DMS 273 treated with DMSO at 0.1 percent for 48 hours (cell line): ENCODE measurements around the gene MRGPRF.

Source experiments
- DNase-seq: peaks from one replicate; lab custom pipeline; 2025; lab: John Stamatoyannopoulos, UW

MRGPRF gene, protein sequence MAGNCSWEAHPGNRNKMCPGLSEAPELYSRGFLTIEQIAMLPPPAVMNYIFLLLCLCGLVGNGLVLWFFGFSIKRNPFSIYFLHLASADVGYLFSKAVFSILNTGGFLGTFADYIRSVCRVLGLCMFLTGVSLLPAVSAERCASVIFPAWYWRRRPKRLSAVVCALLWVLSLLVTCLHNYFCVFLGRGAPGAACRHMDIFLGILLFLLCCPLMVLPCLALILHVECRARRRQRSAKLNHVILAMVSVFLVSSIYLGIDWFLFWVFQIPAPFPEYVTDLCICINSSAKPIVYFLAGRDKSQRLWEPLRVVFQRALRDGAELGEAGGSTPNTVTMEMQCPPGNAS

DNA sequence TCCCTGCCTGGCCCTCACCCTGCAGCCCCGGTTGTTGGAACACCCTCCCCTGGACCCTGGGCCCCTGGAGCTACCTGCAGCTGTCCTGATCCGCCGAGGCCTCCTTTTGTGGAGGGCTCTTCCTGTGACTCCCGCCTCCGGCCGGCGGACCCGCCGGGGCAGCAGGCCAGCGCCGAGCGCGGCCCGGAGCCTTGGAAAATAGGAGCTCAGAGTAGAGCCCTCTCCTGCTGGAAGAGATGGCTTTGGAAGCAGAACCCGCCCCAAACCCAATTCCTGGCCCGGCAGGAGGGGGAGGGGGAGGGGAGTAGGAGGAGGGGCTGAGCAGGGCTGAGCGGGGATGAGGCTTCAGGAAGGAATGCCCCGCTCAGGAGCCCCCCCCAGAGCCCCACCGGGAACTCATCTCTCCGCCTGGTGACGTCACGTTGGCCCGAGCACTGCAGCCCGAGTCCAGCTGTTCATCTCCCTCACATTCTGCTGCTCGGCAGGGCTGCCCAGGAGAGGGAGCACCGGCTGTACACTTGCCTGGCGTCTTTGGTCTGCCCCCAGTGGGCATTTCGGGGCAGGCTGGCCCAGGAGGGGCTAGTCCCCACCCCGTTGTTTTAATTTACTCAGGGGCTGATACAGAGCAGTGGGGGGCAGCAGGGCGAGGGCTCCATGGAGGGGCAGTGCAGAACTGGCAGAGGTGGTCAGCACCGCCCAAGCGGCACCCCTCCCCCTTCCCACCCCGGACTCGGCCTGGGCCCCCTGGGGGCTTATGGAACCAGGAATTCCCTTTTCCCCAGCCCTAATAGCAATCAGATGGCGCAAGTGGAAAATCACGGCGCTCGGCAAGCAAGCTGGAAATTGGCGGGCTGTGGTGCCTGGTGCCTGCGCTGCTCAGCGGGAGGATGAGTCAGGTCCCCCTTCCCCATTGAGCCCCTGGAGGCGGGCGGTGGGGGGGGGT lies at the start of gene MRGPRF:
MRGPRF (minus strand) TSS at position 238 of the 943 bp plus-strand sequence. CDS start 3,345 bp downstream, outside the sequence.
- no peak for DNase-seq

DNA sequence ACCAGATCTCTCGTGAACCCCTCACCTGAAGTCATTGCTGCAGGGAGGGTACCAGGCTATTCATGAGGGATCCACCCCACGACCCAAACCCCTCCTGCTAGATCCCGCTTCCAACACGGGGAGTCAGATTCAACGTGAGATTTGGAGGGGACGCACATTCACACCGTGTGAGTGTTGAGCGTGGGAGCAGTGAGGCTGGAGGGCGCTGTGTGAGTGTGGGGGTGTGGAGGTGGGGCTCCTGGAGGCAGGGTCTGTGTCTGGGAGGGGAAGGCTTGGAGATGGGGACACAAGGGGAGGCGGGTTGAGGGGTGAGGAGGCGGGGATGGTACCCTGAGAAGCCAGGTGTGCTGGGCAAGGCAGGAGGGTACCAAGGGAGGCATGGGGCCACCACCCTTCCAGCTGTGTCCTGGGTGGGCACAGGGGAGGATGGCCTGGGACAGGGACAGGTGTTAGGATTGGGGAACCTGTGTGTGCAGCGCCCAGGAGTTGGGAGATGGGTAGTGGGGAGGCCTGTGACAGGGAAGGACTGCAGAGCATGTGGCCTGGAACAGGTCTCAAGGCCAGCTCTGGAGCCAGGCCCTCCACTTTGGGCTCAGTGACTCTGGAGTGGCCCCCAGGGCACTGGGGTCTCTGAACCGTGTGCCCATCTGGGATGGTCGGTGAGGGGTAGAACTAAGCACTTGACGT lies 49.3 kb upstream of the MRGPRF start:
- no peak for DNase-seq

DNA sequence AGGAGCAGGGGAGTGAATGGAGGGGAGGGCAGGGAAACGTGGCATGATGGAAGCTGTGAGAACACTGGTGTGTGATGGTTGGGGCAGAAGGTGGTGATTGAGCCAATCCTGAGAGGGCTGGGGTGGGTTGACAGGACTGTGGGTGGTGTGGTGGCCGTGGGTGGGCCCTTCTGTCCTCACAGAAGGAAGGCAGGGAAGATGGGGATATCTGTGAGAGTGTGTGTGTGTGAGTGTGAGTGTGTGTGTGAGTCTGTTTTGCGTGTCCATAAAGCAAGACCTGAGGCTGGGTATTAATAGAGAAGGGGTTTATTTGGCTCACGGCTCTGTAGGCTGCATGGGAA lies 48.6 kb upstream of the MRGPRF start:
- no peak for DNase-seq

DNA sequence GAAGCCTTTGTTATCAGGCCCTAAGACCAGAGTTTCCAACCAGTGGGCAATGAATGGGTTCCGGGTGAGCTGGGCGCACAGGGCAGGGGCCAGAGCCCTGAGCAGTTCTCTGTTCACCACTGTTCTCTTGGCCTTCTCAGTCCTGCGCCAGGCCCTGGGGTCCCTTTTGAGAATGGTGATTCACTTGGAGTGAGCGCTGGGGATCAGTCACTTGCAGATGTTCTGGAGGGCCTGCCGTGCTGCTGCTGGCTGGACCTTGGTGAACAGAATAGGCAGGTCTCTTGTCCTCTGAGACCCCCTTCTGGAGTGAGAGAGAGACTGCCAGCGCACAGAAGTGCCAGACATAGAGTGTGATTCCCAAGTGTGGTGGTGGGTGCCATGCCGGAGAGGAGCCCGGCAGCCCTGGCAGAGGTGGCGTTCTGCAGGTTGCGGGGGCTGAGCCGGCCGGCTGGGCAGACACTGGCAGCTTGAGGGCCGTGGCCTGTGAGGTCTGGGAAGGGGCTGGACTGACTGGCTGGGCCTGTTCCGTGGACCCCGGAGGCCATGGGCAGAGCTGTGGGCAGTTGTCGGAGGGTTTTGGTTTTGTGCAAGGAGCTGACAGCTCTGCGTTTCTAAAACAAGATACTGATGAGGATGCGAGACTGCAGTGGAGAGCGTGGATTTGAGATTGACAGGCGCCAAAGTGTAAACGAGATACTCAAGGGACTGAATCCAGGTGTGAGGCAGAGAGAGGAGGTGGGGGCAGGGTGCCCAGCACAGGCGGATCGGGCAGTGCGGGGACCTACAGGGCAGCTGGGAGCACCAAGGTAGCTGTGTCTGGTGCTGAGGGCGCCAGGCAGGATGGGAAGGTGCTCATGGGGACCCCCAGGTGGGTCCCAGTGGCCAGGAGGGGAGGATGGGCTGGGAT lies 48.0 kb upstream of the MRGPRF start:
- DNase-seq, result no peak

DNA sequence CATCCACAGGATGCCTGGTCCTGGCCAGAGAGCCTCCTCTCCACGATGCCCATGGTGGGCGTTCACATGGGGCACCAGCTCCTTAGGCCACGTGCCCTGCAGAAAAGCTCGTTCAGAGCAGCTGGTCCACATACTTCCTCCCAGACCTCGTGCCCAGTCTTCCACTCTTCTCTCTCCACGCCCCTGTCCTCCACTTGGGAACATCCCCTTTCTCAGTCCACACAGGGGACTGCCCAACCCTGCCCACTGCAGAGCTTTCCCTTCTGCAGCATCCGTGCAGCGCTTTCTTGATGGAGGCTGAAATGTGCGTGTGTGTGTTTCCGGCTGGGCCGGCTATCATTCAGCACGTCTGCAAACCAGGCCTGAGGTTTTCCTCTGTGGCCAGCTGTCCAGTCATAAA lies 46.9 kb upstream of the MRGPRF start:
- no peak for DNase-seq

DNA sequence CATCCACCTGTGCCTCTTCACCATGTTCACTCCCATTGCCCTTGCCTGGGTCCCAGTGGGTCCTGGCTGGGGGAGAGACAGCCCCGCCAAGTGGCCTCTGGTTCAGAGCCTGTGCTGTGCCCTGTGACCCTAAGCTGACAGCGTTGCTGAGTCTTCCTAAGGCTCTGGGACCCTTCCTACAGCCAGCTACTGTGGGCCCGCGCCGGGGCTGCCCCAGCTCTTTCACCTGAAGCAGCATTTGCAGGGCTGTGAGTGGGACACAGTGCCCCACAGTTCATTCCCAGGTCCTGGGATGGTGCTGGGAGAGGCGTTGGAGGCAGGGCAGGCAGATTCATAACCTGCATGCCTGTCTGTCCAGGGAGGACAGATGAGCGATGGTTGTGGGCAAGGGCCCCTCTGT lies 46.4 kb upstream of the MRGPRF start:
- DNase-seq, result no peak

DNA sequence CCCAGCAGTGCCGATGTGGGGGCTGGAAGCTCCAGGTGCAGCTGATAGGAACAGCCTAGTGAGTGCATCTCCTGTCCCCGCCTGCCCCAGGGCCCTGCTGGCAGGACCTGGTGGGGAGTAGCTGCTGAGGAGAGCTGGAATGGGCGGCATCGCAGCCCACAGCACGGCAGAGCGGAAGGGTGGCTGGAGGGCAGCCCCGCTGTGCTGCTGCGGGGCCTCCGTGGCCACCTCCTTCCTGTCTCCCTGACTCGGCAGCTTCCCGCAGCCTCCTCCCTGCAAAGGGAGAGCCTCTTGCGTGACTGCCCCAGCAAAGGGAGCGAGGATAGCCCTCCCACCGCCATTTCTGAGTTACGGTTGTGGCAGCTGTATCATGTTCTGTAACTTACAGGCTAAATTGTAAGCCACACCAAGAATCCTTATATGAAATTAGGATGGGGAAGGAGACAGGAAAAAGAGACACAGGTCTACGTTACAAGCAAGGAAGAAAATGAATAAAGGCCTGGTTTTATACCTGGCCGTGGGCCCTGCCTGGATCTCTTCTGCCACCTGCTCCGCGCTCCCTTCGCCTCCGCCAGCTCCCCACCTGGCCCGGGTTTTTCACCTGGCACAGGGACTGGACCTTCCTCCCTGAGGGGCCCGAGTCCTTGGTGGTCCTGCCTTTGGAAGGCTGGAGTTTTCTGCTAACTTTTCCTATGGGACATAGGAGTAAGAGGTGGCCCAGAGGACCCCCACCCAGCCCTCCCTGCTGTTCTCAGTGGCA lies 45.6 kb upstream of the MRGPRF start:
- DNase-seq, result no peak

DNA sequence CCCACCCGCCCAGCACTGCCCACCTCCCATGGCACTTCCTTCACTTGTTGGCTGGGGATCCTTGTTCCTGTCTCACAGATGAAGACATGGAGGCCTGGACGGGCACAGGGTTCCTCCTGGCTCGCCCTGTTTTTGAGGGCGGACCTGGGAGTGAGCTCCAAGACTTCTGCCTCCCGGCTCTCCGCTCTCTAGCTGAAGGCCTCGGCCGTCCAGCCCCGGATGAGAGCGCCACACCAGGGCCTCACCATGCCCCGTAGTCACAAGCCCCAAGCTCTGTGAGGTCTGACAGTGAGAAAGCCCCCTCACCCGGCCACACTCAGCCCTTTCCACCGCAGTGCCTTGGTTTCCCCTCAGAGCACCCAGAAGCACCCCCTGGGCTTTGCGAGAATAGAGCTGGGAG lies 44.8 kb upstream of the MRGPRF start:
- no peak for DNase-seq

DNA sequence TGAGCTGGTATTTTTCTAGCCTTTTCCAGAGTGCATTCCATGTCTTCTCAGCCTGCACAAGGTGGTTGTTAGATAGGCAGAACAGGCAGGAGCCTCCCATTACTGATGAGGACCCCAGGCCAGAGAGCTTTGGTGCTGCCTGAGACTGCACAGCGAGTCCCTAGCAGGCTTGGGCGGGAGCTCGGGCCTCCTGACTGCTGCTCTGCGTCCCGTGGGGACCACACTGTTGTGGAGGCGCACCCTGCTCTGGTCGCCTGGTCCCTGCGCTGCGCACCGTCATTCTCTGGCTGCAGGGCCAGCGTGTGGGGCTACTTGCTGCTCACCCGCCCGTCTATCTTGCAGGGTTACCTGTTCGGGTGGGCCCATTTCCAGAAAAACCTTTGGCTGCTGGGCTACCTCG lies 44.2 kb upstream of the MRGPRF start:
- DNase-seq, result no peak

DNA sequence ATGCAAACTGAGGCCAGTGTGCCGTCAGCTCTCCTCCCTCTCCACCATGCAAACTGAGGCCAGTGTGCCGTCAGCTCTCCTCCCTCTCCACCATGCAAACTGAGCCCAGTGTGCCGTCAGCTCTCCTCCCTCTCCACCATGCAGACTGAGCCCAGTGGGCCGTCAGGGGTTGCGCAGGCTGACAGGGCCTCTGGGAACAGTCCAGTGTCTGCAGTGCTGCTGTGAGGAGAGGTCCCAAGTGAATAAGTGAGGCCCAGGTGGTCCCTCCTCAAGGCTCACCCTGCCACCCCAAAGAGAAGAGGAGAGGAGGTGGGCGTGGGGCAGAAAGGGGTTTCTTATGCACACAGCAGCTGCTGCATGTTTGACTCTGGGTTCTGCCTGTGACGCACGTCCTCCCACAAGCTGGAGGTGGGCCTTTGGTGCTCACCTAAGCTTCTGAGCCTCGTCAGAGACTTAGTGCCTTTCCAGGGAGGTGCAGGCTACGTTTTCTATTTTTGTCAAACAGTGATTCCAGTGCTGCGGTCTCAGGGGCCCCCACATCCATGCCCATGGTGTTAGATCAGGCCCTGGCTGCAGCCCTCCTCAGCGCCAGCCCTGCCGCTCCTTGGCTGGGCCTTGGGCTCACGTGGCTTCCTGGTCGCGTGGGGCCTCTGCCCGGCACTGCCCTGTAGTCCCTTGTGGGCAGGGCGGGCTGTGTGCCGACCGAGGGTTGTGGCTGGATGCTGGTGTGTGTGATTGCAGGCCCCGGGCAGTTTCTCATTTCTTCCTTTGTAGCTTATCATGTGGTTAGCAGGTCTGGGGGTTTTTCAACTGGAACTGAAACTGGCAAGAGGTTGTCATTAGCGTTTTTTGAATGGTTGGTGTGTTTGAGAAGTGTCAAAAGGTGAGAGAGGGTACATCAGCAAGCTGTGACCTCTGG lies 42.8 kb upstream of the MRGPRF start:
- DNase-seq, result no peak

DNA sequence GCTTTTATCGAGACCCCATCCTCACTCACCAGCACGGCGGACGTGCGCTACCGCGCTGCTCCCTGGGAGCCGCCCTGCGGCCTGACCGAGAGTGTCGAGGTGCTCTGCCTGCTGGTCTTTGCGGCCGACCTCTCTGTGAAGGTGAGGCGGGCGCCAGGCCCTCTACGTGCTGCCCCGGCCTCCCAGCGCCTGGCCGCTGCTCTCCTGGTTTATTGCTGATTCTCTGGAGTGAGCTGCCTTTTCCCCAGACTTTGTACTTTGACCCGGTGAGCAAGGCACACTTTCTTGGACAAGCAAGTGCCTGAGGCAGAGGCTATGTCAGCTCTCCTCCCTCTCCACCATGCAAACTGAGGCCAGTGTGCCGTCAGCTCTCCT lies 42.2 kb upstream of the MRGPRF start:
- DNase-seq, result no peak

DNA sequence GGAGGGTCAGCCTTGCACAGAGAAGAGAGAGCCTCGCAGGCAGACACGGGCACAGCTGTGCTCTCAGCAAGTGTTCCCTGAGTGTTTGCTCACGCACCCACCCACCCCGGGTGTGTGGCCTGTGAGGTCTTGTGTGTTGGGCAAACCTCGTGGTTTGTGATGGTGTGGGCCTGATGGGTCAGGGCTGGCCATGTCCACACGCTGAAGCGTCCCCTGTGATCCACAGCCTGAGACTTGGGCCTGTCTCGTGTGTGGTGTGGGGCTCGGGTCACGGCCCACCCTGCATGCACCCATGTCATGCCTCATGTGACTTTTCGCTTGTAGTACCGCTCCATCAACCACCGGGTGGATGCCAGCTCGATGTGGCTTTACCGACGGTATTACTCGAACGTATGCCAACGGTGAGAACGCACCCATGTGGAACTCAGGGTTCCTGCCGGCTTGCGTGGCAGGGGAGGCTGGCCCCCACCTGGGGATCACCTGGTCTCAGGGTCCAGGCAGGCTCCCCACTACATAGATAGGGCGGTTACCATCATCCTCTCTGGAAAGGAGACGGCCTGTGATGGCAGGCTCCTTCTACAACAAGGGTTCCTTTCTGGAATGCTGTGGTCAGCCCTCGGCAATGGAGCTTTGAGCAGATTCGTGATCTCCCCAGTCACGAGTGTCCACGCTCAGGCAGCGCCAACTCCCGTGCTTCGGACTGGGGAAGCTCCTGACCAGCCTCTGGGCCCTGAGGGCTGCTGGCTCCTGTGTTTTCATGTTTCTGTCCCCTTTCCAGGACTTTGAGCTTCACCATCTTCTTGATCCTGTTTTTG lies 41.6 kb upstream of the MRGPRF start:
- no peak for DNase-seq

DNA sequence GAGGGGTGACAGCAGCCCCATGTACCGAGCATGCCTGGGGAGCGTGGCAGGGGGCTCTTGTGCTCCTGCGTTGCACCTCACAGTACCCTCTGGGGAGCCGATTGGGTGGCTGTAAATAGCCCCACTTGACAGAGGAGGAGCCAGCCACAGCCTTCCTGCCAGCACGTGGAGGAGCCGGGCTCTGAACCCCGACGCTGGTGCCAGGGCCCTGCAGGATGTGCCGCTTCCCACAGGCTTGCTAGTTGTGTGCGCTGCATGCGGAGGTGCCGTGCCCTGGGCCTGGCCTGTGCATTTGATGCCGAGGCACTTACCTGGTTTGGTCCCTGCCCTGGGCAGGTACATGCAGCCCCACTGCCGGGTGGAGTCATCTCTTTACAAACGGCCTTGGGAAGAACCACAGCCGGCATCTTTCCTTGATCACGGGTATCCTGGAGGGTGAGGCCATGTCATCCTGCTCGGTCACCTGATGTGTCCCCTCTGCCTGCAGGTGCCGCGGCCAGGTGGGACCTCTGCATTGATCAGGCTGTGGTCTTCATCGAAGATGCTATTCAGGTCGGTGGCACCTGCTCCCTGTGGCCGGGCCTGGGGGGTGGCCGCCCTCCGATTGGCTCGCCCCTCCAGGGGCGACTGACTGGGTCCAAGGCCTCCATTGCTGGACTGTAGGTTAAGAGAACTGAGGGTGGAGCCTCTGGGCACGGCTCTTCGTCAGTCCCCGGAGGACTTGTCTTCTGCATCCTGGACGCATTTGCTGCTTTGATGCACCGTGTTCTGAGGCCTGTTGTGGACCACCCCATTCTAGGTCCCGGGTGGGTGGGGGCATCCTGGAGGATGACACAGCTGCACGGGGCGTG lies 40.7 kb upstream of the MRGPRF start:
- DNase-seq, result no peak

DNA sequence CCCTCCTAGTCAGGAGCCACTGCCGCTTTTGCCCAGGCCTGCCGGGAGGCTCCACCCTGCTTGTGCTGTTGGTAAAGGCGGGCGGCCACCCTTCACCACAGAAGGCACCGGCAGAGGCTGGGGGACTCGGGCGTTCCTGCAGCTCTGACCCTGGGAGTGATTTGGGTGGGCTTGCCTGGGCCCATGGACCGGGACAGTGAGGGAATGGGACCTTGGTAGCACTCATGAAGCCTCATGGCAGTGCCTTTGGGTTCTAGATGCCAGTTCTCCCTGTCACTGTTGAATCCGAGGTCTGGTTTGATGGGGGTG lies 40.1 kb upstream of the MRGPRF start:
- DNase-seq, result no peak

DNA sequence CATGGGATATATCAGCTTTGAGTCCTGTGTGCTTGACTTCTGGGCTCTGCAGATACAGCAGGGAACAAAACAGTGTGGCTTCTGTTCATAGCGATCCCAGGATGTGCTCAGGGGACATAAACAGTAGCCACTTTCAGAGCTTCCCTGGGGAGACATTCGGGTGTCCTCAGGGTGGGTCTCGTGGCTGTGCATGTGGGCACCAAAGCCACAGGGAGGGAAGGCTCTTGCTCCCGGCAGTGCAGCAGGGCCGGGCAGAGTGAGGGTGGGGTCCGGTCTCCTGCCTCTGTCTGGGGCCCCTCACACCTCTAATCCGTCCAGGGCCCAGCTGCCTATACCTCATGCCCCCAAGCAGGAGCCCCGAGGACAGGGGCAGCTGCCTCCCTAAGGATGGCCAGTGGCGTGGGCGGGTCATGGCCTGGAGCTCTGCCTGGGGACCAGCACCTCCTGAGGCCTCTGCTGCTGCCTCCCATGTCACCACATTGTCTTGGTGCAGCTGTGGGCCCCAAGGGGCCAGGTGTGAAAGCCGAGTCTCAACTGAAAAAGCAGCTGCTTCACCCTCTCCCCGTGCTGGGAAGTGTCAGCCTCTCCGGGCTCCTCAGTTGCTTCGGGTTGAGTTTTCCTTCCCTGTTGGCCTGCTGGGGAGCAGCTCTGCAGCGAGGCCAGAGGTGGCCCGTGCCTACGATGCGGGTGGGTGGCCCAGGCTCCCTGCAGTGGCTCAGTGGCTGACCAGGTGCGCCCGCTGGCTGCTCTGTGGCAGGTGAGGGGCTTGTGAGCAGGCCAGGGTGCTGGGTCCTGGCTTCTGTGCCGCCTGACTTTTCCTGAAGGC lies 39.5 kb upstream of the MRGPRF start:
- no peak for DNase-seq

DNA sequence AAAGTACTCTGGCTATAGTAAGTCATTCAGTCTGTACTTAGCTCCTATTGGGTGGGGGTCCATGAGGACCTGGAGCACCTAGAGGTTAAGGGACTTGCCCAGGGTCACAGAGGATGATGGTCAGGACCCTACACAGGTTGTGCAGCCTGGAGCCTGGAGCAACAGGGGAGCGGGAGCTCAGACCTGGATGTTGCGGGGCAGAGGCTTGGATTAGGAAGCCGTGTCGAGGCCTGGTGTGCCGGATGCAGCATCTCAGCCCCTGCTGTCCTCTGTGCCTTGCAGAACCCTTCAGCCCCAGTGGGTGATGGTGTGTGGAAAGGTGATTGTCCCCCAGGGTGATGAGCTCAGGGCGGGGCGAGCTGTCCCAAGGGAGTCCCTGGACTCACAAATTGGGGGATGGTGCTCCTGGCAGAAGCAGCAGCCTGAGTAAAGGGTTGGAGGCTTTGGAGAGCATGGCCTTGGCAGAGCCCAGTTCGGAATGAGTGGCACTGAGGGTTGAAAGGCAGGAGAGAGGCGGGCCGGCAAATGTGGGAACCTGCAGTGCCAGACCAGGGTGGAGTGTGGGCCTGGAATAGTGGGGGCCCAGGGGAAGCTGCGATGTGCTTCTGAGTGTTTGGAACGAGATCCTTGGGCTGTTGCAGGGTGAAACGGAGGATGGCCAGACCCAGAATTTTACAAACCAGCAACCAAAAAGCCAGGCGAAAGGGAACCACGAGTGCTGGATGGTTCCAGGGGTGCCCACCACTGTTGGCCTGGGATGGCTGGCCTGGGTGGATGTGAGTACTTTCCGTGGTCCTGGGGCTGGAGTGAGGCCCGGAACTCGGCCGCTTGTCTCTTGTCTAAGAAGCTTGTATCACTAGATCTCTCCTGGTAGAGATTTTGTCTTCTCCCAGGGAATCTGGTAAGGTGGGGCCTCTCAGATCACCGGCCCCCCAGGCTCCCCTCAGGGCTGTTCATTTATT lies 38.6 kb upstream of the MRGPRF start:
- no peak for DNase-seq
